Fibroblast of skin of abdomen (primary cell): ENCODE measurements around the gene GADD45B. TPM values are rescaled to one million over a fixed set of nuclear protein-coding genes. Genes with fewer than 3 reads are reported as not detected.

ENCODE experiments used
- DNase-seq: peaks from one replicate; pipeline ENCODE4 v3.0.0-alpha.2; 2013
- polyA plus RNA-seq, 2 experiments: library from polyadenylated mRNA; unstranded; fragments of 120-200 nt; gene quantifications; one replicate each; pipeline ENCODE4 v1.2.1, GENCODE V29; 2013; ENCODE audit not compliant: insufficient read length in 2 of 2

The GADD45B gene, protein sequence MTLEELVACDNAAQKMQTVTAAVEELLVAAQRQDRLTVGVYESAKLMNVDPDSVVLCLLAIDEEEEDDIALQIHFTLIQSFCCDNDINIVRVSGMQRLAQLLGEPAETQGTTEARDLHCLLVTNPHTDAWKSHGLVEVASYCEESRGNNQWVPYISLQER
- 84.9 TPM for polyA plus RNA-seq (2013, experiment 1 of 2; ENCODE audit: insufficient read length)
- polyA plus RNA-seq (2013, experiment 2 of 2; ENCODE audit: insufficient read length) = 85.8 TPM

DNA sequence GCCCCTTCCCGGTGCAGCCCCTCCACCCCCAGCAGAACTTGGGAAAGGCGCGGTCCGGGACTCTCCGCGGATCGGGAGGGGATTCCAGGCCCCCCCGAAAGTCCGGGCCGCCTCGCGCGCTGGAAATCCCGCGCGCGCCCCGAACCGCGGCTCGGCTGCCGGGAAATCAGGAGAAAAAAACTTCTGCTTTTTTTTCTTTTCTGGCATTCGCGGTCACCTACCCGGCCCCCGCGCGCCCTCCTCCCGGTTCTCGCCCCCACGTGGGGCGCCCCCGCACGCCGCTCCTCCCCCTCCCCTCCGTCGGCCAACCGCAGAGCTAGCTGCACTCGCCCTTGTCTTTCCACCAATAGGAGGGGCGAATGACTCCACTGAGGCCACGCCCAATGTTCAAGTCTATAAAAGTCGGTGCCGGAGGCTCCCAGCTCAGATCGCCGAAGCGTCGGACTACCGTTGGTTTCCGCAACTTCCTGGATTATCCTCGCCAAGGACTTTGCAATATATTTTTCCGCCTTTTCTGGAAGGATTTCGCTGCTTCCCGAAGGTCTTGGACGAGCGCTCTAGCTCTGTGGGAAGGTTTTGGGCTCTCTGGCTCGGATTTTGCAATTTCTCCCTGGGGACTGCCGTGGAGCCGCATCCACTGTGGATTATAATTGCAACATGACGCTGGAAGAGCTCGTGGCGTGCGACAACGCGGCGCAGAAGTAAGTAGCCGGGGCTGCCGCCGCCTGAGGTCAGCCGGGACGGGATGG, at the start of gene GADD45B:
Gene GADD45B (plus strand): TSS at position 426 of the 749 bp plus-strand sequence. CDS start 232 bp downstream, at position 658.
- DNase-seq = peak; percentile 99

GRCh38 chr19:2426611-2427428, 49.1 kb upstream of the GADD45B start:
- no peak for DNase-seq

DNA sequence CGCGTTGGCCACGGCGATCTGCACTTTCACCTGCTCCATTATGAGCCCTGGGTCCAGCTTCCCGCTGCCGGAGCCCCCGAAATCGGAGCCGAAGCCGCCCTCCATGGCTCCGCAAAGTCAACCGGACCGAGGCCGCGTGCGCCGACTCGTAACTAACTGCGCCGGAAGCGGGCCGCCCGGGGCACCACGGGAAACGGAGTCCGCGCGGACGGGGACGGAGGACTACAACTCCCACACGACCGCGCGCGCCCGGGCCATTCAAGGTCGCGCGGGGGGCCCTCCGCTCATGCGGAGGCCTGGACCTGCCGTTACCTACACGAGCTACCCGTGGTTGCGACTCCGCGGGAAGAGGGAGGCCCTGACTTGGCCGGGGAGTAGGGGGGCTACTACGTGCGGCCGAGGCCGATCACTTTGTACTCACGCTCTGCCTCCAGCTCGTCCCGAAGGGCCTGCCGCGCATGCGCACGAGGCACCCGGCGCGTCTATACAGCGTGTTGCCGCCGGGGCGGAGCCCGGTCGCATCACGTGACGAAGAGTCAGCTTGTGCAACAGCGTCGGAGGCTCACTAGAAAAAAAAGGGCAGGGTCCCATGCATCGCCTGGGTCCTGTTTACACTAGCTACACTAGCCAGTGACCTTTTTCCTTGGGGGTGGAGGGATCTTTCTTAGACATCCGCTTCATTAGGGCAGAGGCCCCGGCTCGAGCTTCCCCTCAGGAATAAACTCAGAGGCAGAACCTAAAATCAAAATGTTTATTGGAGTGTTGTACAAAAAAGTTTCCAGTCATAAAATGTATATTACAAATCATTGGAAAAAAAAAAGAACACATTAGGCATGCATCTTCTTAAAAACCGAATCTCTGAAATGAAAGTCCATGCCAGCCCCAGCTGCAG, 48.3 kb upstream of the GADD45B start, which contains the start of gene TIMM13:
Gene TIMM13 (minus strand): TSS at position 158 of the 892 bp plus-strand sequence. CDS start 53 bp downstream, at position 105.
- peak; percentile 95 for DNase-seq

DNA sequence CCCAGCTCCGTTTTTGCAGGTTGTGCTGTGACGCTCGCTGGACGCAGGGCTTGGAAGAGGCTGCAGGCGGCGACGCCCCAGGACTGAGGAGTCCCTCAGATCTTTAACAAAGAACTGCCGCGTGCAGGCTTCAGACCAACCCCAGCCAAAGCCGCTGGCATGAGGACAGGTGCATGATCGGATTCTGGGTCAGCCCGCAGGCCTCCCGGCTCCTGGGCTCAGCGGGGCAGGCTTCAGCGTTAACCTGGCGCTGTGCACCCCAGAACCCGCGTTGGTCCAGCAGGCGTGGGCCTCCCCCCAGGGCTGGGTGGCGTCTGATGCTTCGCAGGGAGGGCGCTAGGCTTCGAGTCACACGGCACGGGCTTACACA, 47.6 kb upstream of the GADD45B start:
- DNase-seq = no peak

GRCh38 chr19:2428756-2429711, 46.9 kb upstream of the GADD45B start:
- DNase-seq = no peak

GRCh38 chr19:2429917-2430535, 45.9 kb upstream of the GADD45B start:
- DNase-seq = no peak

DNA sequence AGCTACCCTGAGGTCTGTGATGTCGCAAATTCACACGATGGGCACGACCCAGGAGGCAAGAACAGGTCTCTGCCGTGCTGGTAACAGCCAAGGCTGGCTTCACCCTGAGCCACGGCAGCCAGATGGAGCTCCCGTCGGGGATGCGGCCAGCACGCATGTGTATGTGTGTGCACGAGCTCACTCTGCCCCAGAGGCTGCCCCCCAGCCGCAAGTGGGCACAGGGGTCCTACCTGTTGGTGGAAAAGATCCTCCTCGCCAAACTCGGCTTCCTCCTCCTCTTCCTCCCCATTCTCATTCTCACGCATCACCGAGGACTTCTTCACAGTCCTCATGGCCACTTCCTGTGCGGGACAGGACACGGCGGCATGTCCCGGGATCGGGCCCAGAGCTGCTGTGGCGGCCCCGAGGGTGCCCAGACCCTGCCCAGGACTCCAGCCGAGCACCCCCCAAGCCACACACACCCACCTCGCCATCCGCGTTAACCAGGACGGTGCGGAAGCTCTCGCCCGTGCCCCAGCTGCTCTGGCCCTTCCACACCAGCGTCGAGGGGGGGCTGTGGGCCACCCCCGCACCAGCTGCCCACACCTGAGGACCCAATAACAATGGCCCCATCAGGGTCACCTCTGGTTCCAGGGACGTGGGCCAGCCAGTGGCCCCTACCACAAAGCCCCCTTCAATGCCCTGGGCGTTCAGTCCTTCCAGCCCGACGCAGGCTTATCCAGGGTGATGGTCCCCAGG, 44.4 kb upstream of the GADD45B start:
- DNase-seq = no peak

DNA sequence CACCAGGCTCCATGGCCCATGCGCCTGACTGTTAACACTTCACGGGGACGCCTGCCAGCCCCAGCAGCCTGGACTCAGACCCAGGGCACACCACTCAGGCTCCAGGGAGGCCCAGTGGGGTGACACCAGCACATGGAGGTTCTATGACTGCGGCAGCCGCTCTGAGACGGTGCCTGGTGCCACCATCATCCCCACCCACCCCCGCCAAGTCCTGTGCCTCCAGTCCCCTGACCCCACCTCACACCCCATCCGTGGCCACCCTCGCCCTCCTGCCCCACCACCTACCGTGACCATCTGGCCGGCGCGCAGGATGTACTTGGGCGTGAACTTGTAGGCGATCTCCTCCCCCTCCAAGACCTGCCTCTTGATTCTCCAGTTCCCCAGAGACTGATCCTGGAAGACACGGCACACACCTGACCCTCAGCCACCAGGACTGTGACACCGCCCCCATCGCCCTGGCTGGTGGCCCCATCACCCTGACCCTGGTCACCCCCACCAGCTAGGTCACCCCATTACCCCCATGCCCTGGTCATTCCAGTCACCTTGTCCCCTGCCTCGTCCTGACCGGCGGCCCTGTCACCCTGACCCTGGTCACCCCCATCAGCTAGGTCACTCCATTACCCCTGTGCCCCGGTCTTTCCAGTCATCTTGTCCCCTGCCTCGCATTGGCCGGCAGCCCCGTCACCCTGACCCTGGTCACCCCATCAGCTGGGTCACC, 43.6 kb upstream of the GADD45B start:
- no peak for DNase-seq

DNA sequence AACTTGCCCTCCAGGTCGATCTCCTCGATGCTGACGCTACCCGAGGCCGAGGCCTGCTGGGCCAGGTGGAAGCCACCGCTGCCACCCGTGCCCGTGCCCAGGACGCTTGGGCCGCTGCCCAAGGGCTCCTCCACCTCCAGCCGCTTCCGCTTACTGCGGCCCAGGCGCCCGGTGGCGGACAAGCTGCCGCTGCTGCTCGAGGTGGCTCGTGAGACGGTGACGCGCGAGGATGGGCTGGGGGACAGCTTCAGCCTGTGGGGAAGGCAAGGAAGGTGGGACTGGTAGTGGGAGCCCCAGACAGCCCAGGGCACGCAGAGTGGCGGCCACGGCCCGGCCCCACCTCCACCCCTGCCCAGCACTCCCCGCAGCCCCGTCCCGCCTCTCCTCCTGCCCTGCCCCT, 42.1 kb upstream of the GADD45B start:
- no peak for DNase-seq

- no peak for DNase-seq
These were observed 41.7 kb upstream of the GADD45B start for GRCh38 chr19:2434267-2434666.

DNA sequence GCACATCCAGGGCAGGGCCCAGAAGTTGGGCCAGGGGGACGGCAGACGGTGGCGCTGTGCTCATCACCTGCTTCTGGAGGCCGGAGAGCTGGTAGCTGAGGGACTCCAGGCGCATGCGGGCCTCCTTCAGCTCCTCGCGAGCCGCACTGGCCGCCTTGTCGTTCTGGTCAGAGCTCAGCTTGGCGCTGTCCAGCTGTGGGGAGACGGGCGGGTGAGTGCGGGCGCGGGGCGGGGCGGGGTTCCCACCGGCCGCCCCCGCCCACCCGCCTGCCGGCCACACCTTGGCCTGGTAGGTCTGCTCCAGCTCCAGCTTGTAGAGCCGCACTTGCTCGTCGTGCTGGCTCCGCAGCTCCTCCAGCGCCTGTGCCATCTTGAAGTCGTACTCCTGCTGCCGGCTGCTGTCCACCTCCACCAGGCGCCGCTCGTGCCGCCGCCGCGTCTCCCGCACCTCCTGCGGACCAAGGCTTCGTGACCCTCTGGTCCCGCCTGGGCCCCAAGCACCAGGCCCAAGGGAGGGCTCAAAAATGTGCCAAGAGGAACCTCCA, 41.1 kb upstream of the GADD45B start:
- DNase-seq = no peak

GRCh38 chr19:2436384-2436783, 39.5 kb upstream of the GADD45B start:
- no peak for DNase-seq

GRCh38 chr19:2436926-2437325, 39.0 kb upstream of the GADD45B start:
- DNase-seq = no peak

- no peak for DNase-seq
These were observed 37.7 kb upstream of the GADD45B start for GRCh38 chr19:2438178-2438577.

- DNase-seq = no peak
These were observed 35.4 kb upstream of the GADD45B start for GRCh38 chr19:2440515-2440914.

DNA sequence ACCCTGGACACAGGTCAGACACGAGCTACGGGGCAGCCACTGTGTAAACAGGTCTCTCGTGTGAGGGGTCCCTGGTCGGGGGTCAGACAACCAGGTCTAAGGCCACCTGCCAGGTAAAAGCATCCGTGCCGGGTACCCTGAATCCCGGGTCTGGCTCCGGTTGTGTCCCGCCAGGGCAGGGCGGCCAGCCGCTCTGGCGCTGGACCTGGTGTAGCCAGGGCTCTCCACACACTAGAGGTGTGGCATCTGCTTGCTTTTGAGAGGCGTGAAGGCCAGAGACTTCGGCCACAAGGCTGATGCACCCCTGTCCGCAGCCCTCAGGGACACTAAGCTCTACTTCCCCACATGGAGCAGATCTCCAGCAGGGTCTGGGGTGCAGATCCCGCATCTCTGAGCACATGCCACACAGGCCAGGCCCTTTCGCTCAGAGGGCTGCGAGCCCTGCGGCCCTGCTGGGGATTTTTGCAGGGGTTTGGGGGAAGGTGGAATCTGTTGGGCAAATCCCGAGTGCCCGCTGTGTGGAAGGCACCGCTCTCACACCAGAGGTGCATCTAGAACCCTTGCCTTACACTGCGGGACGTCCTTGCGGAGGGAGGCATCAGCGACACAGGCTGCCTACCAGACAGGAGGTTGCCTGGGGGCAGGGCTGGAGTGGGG, 34.7 kb upstream of the GADD45B start:
- no peak for DNase-seq

- no peak for DNase-seq
These were observed 32.7 kb upstream of the GADD45B start for GRCh38 chr19:2443116-2443784.

- DNase-seq = no peak
These were observed 32.1 kb upstream of the GADD45B start for GRCh38 chr19:2443785-2444182.
